ENCODE data around the gene FLNA.

DNA sequence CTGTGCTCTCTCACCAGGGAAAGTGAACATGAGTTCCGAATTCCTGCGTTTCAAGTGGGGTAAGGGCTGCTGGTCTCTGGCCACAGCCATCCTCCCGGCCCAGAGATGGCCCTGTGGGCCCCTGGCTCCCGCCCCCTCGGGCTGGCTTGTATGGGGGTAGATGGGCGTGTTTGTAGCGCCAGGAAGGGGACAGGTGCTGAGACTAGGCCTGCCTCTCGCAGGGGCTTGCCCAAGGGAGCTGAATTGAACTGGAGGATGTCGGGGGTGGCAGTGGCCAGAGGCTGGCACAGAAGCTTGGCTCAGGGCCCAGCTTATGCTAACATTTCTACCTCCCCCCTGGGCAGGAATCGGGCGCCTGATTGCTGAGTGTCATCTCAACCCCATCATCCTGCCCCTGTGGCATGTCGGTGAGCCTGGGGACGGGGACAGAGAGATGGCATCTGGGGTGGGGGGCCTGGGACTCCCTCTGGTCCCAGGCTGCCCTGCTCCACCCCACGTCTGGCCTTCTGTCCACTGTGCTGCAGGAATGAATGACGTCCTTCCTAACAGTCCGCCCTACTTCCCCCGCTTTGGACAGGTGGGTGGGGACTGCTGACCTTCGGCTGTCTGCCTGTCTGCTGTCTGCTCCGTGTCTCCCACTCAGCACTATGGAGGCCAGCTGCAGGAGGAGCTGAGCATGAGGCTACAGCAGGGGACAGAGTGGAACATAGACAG, 45.4 kb upstream of the FLNA start:
- no peak for TF ChIP-seq POLR2A (IDR thresholded peaks at IDR 0.05)
- TF ChIP-seq, protein P1, sequence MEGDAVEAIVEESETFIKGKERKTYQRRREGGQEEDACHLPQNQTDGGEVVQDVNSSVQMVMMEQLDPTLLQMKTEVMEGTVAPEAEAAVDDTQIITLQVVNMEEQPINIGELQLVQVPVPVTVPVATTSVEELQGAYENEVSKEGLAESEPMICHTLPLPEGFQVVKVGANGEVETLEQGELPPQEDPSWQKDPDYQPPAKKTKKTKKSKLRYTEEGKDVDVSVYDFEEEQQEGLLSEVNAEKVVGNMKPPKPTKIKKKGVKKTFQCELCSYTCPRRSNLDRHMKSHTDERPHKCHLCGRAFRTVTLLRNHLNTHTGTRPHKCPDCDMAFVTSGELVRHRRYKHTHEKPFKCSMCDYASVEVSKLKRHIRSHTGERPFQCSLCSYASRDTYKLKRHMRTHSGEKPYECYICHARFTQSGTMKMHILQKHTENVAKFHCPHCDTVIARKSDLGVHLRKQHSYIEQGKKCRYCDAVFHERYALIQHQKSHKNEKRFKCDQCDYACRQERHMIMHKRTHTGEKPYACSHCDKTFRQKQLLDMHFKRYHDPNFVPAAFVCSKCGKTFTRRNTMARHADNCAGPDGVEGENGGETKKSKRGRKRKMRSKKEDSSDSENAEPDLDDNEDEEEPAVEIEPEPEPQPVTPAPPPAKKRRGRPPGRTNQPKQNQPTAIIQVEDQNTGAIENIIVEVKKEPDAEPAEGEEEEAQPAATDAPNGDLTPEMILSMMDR (IDR thresholded peaks at IDR 0.05): no peak
